Measurements from ENCODE around the gene AUTS2. TPM values are rescaled to one million over a fixed set of nuclear protein-coding genes. Genes with fewer than 3 reads are reported as not detected.

AUTS2 gene
- total RNA-seq, 6 experiments from 2014 or later = 10.4 to 32.0 (median 19.3) TPM

- Histone ChIP-seq H3K4me1 (peaks cover 0 to 18% (median 6%) of the 10 kb centered on the region in 4 donors), H3K36me3 (no peaks in the 10 kb centered on the region), H3K27ac (no peak overlapping the region), H3K27me3 (no peaks in the 10 kb centered on the region), H3K4me3 (no peak overlapping the region), H3K9me3 (no peaks in the 10 kb centered on the region)
- TF ChIP-seq CTCF (IDR thresholded peaks at IDR 0.05) (no peak), POLR2A (IDR thresholded peaks at IDR 0.05) (no peak)
- DNase-seq (no peak), ATAC-seq (peak in 3 of 4 donors; percentile 40 to 64 (median 47))
- intact Hi-C loops (cut with DNase I) = loop anchor here in 1 of 2 donors (10.0 kb wide), 1 partner anchor 53 kb away; no protein-coding TSS in a partner anchor
- 74% methylated on average over 13 of the region's 17 CpGs for WGBS (ENCODE audit: insufficient coverage, low coverage, low lambda C conversion rate, missing lambda C conversion rate)
These were observed 1023.8 kb downstream of the AUTS2 start for GRCh38 chr7:70621954-70622600.

DNA sequence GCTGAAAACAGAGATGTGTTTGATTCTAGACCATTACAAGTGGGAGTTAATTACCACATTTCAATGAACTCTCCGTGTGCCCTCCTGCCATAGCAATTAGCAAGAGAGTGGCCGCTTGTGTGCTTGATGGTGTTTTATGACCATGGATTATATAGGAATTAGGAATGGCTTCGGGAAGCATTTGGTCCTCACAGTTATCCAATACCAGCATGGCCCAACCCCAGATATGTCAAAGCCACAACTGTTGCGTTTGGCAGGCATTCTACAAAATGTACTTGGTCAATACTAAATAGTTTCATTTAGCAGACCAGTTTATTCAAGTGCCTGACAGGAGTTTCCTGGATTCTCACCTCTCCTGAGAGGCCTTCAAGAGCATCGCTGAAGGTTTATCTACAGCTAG is 1024.7 kb downstream of the AUTS2 start:
- no peak for TF ChIP-seq POLR2A (IDR thresholded peaks at IDR 0.05)
- TF ChIP-seq CTCF (IDR thresholded peaks at IDR 0.05) = no peak
- intact Hi-C loops (cut with DNase I) = loop anchor here in 1 of 2 donors (10.0 kb wide), 1 partner anchor 52 kb away; no protein-coding TSS in a partner anchor
- H3K4me3 ChIP-seq = no peak overlapping the region
- no peaks in the 10 kb centered on the region for H3K27me3 ChIP-seq
- 100% methylated on average over 3 of the region's 5 CpGs for WGBS (ENCODE audit: insufficient coverage, low coverage, low lambda C conversion rate, missing lambda C conversion rate)
- no peaks in the 10 kb centered on the region for H3K9me3 ChIP-seq
- peaks cover 0 to 18% (median 6%) of the 10 kb centered on the region in 4 donors for H3K4me1 ChIP-seq
- H3K36me3 ChIP-seq = no peaks in the 10 kb centered on the region
- ATAC-seq (no peak), DNase-seq (no peak)
- no peak overlapping the region for H3K27ac ChIP-seq

- H3K36me3 ChIP-seq = no peaks in the 10 kb centered on the region
- DNase-seq = no peak
- no peak overlapping the region for H3K4me3 ChIP-seq
- H3K9me3 ChIP-seq = no peaks in the 10 kb centered on the region
- ATAC-seq = no peak
- TF ChIP-seq POLR2A (IDR thresholded peaks at IDR 0.05) (no peak), CTCF (IDR thresholded peaks at IDR 0.05) (no peak)
- H3K27ac ChIP-seq = no peak overlapping the region
- no peaks in the 10 kb centered on the region for H3K27me3 ChIP-seq
- peaks cover 0 to 18% (median 6%) of the 10 kb centered on the region in 4 donors for H3K4me1 ChIP-seq
- intact Hi-C loops (cut with DNase I) = loop anchor here in 1 of 2 donors (10.0 kb wide), 1 partner anchor 50 kb away; no protein-coding TSS in a partner anchor
- 82% methylated on average over 5 of the region's 5 CpGs for WGBS (ENCODE audit: insufficient coverage, low coverage, low lambda C conversion rate, missing lambda C conversion rate)
These were observed 1026.3 kb downstream of the AUTS2 start for GRCh38 chr7:70624500-70625103.

- 73% methylated on average over 6 of the region's 6 CpGs for WGBS (ENCODE audit: insufficient coverage, low coverage, low lambda C conversion rate, missing lambda C conversion rate)
- Histone ChIP-seq H3K36me3 (no peaks in the 10 kb centered on the region), H3K27ac (no peak overlapping the region), H3K4me1 (no peaks in the 10 kb centered on the region), H3K9me3 (no peaks in the 10 kb centered on the region), H3K27me3 (no peaks in the 10 kb centered on the region), H3K4me3 (no peak overlapping the region)
- DNase-seq = no peak
- TF ChIP-seq CTCF (IDR thresholded peaks at IDR 0.05) = no peak
- no peak for TF ChIP-seq POLR2A (IDR thresholded peaks at IDR 0.05)
- no peak for ATAC-seq
- intact Hi-C loops (cut with DNase I) = loop anchor here in 1 of 2 donors (10.0 kb wide), 1 partner anchor 47 kb away; no protein-coding TSS in a partner anchor
These were observed 1029.2 kb downstream of the AUTS2 start for GRCh38 chr7:70627461-70627860.
